ENCODE measurements around the gene ZNF346.

Gene ZNF346

DNA sequence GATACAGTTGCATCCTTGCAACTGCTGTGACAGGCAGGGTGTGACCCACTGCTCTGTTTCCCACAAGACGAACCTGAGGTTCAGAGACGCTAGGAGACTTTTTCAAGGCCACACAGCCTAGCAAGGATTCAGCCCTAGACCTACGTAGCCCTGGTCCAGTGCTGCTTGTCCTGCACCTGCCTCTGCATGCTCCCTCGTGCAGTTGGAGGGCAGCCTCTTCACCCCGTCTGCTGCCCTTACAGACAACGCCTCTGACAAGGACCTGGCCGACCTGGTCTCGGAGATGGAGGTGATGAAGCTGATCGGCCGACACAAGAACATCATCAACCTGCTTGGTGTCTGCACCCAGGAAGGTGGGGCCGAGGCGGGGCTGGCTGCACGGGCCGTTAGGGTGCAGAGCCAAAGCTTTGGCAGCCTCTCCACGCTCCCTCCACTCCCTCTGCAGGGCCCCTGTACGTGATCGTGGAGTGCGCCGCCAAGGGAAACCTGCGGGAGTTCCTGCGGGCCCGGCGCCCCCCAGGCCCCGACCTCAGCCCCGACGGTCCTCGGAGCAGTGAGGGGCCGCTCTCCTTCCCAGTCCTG, 72.7 kb downstream of the ZNF346 start:
- no peak for DNase-seq (ENCODE audit: low spot score)

- no peak for DNase-seq (ENCODE audit: low spot score)
Measured at GRCh38 chr5:177096162-177097015, 73.9 kb downstream of the ZNF346 start.

- no peak for DNase-seq (ENCODE audit: low spot score)
Measured at GRCh38 chr5:177097016-177097985, 74.8 kb downstream of the ZNF346 start.

DNA sequence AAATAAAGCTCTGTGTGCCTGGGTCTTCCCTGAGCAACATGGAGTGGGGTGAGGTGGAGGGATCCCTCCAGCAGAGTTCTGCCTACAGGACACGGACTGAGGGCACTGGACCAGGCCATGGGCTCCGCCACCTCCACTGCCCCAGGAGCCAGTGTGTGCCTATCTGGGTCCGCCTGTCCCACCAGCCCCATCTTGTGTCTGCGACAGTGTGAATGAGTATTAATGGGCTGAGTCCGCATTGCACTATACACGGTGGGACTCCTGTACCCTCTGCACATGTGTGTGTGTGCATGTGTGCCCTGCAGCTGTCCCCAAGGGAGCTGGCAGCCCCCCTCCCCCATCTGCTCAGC, 75.6 kb downstream of the ZNF346 start:
- no peak for DNase-seq (ENCODE audit: low spot score)

DNA sequence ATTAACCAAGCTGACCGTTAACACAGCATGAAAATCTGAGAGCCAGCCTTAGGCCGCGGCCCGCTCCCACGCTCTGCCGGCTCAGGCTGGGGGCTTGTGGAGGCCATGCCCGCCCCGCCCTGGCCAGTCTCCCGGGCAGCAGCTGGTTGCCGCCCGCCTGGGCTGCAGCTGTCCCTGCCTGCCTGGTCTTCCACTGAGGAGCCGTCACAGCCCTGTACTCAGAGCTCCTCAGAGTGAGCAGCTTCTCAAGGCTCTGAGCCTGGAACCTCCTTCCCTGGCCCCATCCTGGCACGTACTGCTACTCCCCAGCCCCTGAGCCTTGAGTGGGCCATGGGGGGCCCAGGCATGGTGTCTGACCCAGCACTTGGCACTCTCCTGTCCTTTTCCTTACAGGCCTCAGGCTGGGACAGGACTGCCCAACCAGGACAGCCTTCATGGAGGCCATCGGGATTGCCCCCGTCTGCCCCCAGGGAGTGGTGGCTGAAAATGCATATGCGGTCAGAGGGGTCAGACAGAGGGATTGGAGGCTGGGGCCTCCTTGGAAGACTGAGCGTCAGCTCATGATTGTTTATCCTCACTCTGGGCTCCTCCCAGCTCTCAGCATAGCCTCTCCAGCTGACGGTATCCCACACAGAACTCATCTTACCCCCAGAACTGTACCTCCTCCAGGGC, 76.1 kb downstream of the ZNF346 start:
- no peak for DNase-seq (ENCODE audit: low spot score)

DNA sequence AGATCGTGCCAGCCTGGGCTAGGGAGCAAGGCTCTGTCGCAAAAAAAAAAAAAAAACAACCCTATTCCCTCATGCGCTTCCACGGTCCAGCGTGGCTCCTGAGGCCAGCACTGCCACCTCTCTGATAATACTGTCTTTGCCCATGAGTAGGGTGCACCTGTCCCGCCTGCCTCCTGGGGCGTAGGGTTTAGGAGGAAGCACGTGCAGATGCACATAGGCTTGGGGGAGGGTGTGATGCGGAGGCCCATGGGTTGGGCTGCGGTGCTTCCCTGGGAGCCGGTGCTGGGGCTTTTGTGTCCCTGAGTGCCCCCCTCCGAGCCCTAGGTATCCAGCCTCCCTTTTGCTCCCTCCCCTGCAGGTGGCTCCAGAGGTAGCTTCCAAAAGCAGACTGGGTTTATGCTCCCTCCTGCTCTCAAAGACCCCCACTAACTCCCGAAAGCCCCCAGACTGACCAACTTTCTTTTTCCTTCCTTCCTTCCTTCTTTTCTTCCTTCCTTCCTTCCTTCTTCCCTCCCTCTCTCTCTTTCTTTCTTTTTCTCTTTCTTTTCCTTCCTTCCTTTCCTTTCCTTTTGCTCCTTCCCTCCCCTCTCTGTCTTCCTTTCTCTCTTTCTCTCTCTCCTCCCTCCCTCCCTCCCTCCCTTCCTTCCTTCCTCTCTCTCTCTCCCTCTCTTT, 77.1 kb downstream of the ZNF346 start:
- peak; percentile 59 for DNase-seq (ENCODE audit: low spot score)

DNA sequence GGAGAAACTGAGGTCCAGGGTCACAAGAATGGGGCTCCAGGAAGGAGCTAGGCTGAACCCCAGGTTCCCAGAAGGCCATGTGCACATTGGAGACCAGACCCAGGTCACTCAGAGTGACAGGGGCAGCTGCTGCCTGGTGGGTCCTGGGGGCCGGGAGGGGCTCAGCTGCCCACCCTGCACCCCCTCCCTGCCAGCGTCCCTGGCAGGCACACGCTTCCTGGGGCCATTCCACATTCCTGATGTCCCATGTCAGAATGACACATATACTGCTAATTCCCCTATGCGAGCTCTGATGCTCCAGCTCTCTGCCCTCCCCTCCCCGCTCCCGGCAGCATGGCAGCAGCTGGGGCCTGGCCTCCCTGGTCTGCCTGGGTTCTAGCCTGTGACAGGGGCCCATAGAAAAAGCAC, 78.2 kb downstream of the ZNF346 start:
- no peak for DNase-seq (ENCODE audit: low spot score)

- no peak for DNase-seq (ENCODE audit: low spot score)
Measured at GRCh38 chr5:177103523-177104253, 81.2 kb downstream of the ZNF346 start.

- DNase-seq (ENCODE audit: low spot score): no peak
Measured at GRCh38 chr5:177105691-177106476, 83.4 kb downstream of the ZNF346 start.

DNA sequence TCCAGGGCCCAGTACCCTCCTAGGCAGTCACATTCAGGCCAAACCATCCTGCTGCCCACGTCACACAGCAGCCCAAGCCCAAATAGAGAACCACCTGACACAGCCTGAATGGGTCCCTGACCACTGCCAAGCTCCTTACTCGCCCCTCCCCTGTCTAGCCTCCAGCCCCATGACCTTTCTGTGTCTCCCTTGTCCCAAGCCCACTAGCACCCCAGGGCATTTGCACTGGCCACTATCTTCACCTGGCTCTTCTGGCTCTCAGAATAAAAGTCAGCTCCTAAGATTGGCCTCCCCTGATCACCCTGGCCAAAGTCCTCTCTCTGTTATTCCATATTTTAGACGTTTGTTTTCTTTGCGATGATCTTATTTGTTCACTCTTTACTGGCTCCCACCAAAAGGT, 84.7 kb downstream of the ZNF346 start:
- DNase-seq (ENCODE audit: low spot score): no peak

GRCh38 chr5:177109810-177110209, 87.3 kb downstream of the ZNF346 start:
- no peak for DNase-seq (ENCODE audit: low spot score)

GRCh38 chr5:177111720-177112394, 89.4 kb downstream of the ZNF346 start:
- DNase-seq (ENCODE audit: low spot score): peak; percentile 62

DNA sequence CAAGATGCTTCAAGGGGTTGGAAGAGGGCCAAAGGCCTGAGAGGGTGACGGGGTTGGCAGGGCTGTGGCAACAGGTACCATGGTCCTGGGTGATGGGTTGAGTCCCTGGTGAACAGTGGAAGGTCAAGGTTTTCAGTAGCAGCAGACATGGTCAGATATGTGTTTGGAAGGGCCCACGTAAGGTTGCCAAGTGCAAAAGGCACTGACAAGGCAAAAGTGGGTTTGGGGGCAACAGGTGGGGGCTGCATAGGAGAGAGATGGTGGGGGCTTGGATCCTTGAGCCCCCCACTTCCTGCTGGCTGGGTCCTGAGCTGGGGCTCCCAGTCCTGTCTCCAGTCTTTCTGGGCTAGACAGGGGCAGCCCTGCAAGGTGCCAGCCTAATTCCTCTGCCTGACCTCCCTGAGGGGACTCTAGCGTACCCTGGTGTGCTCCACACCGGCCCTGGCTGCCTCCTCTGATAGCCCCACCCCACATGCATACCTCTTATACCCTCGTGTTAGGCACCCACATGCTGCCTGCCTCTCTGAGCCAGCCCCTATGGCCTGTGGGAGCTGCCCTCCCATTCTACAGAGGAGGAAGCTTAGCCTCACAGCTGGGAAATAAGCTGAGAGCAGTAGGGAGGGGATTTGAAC, 90.2 kb downstream of the ZNF346 start:
- no peak for DNase-seq (ENCODE audit: low spot score)

DNA sequence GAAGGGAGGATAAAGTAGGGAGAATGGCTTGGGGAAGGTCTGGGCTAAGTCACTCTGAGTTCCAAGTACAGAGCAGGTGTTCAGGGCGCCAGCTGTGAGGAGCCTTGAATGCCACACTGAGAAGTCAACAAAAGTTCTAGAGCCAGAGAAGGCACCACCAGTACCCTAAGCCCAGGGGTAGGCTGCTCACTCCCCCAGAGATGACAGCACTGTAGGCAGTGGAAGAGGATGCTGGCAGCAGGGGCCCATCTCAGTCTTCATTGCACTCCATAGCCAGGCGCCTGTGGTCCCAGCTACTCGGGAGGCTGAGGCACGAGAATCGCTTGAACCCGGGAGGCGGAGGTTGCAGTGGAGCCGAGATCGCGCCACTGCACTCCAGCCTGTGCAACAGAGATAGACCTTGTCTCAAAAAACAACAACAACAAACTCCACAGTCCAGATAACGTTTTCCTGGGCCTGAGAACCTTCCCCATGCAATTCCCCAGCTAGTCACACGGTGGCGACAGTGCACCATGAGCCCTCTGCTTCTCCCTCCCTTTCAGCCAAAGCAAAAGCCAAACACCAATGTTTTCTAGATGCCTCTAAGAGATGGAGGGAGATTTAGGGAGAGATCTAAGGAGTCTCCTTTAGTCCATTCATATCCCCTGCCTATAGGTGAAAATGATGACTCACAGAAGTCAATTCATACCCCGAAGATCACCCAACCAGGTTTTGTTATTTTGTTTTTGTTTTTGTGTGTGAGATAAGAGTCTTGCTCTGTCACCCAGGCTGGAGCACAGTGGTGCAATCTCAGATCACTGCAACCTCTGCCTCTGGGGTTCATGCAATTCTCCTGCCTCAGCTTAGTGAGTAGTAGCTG, 91.3 kb downstream of the ZNF346 start:
- peak; percentile 77 for DNase-seq (ENCODE audit: low spot score)

DNA sequence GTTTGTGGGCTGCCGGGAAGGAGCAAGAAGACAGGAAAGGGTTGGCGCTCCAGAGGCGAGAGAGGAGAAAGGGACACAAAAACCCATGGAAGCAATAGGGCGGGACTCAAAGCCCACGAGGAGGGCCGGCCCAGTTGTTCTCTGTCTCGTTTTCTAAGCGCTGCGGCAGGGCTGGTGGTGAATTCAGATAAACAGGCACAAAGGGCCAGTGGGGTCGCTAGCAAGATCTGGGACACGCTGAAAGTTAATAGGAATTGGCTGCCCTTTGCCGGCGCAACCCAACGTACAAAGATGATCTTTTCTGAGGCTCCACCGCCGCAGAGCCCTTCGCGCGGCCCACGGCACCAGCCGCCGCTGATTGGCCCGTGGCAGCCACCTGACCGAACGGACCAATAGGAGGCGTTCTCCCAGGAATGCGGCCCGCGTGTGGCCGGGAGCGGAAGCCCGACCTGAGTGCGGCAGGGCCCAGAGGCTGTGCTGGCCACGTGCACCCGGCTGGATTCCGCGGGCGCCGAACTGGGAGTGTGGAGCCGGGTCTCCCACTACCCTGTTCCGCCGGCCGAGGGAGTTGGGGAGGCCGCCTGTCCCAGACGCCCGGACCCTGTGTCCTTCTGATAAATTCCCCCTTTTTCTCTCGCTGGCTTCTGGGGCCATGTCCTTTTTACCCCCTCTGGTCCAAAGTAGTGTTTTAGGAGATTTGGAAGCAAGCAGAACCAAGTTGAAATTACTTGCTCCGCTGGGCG, 94.3 kb downstream of the ZNF346 start:
- no peak for DNase-seq (ENCODE audit: low spot score)

DNA sequence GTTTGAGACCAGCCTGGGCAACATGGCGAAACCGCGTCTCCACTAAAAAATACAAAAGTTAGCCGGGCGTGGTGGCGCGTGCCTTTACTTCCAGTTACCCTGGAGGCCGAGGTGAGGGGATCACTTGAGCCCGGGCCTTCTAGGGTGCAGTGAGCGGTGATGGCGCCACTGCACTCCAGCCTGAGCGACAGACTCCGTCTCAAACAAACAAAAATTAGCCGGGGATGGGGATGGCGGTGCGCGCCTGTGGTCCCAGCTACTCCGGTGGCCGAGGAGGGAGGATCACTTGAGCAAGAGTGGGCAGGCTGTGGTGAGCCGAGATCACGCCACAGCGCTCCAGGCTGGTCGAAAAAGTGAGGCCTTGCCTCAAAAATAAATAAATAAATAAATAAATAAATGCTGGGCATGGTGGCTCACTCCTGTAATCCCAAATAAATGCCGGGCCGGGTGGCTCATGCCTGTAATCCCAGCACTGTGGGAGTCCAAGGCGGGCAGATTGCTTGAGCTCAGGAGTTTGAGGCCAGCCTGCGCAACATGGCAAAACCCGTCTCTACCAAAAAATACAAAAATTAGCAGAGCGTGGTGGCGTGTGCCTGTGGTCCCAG, 95.0 kb downstream of the ZNF346 start:
- no peak for DNase-seq (ENCODE audit: low spot score)

DNA sequence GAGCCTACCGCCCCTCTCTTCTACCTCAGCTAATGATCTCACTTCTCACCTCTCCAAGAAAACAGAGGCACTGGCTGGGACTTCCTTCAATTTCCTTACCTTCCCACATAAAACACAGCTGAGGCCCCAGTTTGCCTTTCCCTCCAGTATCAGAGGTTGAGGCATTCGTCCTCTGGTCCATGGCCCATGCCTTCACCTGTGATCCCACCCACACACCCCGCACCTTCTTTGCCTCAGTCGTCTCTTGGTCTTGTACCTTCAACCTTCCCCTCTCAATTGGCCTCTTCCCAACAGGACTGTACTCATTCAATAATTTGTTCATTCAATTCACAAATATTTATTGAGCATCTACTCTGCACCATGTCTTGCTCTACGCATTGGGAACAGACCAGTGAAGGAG, 100.1 kb downstream of the ZNF346 start:
- no peak for DNase-seq (ENCODE audit: low spot score)
